ENCODE measurements around the gene TSPAN18. TPM values are rescaled to one million over a fixed set of nuclear protein-coding genes. Genes with fewer than 3 reads are reported as not detected.

TSPAN18 gene
- total RNA-seq, 1 donor, result 5.8 TPM

- Histone ChIP-seq H3K4me1 (ENCODE audit: insufficient read depth, low read length) (no peaks in the 10 kb centered on the region), H3K27me3 (ENCODE audit: insufficient read depth, low read length) (peaks cover 11% of the 10 kb centered on the region), H3K79me2 (ENCODE audit: insufficient read depth, low read length) (no peaks in the 10 kb centered on the region), H3K4me3 (ENCODE audit: insufficient read depth, low read length) (no peak overlapping the region), H3K27ac (ENCODE audit: low read depth, low read length) (no peak overlapping the region), H2AFZ (ENCODE audit: low read length) (no peak overlapping the region), H3K36me3 (ENCODE audit: insufficient read depth, low read length) (no peaks in the 10 kb centered on the region), H3K4me2 (ENCODE audit: insufficient read depth, low read length) (no peak overlapping the region), H3K9me3 (ENCODE audit: low read depth, low read length) (no peaks in the 10 kb centered on the region), H4K20me1 (ENCODE audit: insufficient read depth, low read length) (peaks cover 7% of the 10 kb centered on the region)
- TF ChIP-seq, protein P1, sequence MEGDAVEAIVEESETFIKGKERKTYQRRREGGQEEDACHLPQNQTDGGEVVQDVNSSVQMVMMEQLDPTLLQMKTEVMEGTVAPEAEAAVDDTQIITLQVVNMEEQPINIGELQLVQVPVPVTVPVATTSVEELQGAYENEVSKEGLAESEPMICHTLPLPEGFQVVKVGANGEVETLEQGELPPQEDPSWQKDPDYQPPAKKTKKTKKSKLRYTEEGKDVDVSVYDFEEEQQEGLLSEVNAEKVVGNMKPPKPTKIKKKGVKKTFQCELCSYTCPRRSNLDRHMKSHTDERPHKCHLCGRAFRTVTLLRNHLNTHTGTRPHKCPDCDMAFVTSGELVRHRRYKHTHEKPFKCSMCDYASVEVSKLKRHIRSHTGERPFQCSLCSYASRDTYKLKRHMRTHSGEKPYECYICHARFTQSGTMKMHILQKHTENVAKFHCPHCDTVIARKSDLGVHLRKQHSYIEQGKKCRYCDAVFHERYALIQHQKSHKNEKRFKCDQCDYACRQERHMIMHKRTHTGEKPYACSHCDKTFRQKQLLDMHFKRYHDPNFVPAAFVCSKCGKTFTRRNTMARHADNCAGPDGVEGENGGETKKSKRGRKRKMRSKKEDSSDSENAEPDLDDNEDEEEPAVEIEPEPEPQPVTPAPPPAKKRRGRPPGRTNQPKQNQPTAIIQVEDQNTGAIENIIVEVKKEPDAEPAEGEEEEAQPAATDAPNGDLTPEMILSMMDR (IDR thresholded peaks at IDR 0.05; ENCODE audit: extremely low read depth, low read depth, low read length), result no peak
- DNase-seq (ENCODE audit: insufficient read length, low spot score, missing footprints), result no peak
These were observed 197.0 kb downstream of the TSPAN18 start for GRCh38 chr11:44923806-44924205.

- Histone ChIP-seq H3K9me3 (ENCODE audit: low read depth, low read length) (no peaks in the 10 kb centered on the region), H3K27ac (ENCODE audit: low read depth, low read length) (no peak overlapping the region), H3K4me1 (ENCODE audit: insufficient read depth, low read length) (no peaks in the 10 kb centered on the region), H3K4me2 (ENCODE audit: insufficient read depth, low read length) (no peak overlapping the region), H3K79me2 (ENCODE audit: insufficient read depth, low read length) (no peaks in the 10 kb centered on the region), H3K4me3 (ENCODE audit: insufficient read depth, low read length) (no peak overlapping the region), H3K36me3 (ENCODE audit: insufficient read depth, low read length) (no peaks in the 10 kb centered on the region), H4K20me1 (ENCODE audit: insufficient read depth, low read length) (peaks cover 7% of the 10 kb centered on the region), H3K27me3 (ENCODE audit: insufficient read depth, low read length) (peaks cover 26% of the 10 kb centered on the region), H2AFZ (ENCODE audit: low read length) (no peak overlapping the region)
- no peak for DNase-seq (ENCODE audit: insufficient read length, low spot score, missing footprints)
- TF ChIP-seq, protein P1 (IDR thresholded peaks at IDR 0.05; ENCODE audit: extremely low read depth, low read depth, low read length), result no peak
These were observed 199.3 kb downstream of the TSPAN18 start for GRCh38 chr11:44926036-44926435.

- H4K20me1 ChIP-seq (ENCODE audit: insufficient read depth, low read length), result peaks cover 7% of the 10 kb centered on the region
- no peak overlapping the region for H3K4me3 ChIP-seq (ENCODE audit: insufficient read depth, low read length)
- no peaks in the 10 kb centered on the region for H3K36me3 ChIP-seq (ENCODE audit: insufficient read depth, low read length)
- DNase-seq (ENCODE audit: insufficient read length, low spot score, missing footprints), result peak; percentile 97
- no peak overlapping the region for H3K4me2 ChIP-seq (ENCODE audit: insufficient read depth, low read length)
- no peak overlapping the region for H2AFZ ChIP-seq (ENCODE audit: low read length)
- H3K27me3 ChIP-seq (ENCODE audit: insufficient read depth, low read length), result peaks cover 24% of the 10 kb centered on the region
- no peak overlapping the region for H3K27ac ChIP-seq (ENCODE audit: low read depth, low read length)
- no peaks in the 10 kb centered on the region for H3K79me2 ChIP-seq (ENCODE audit: insufficient read depth, low read length)
- H3K9me3 ChIP-seq (ENCODE audit: low read depth, low read length), result no peaks in the 10 kb centered on the region
- no peaks in the 10 kb centered on the region for H3K4me1 ChIP-seq (ENCODE audit: insufficient read depth, low read length)
- TF ChIP-seq, protein P1 (IDR thresholded peaks at IDR 0.05; ENCODE audit: extremely low read depth, low read depth, low read length), result peak; percentile 93
These were observed 200.5 kb downstream of the TSPAN18 start for GRCh38 chr11:44927174-44927661.

- peaks cover 24% of the 10 kb centered on the region for H3K27me3 ChIP-seq (ENCODE audit: insufficient read depth, low read length)
- H2AFZ ChIP-seq (ENCODE audit: low read length), result no peak overlapping the region
- peaks cover 7% of the 10 kb centered on the region for H4K20me1 ChIP-seq (ENCODE audit: insufficient read depth, low read length)
- TF ChIP-seq, protein P1 (IDR thresholded peaks at IDR 0.05; ENCODE audit: extremely low read depth, low read depth, low read length), result no peak
- no peak overlapping the region for H3K4me2 ChIP-seq (ENCODE audit: insufficient read depth, low read length)
- no peak overlapping the region for H3K27ac ChIP-seq (ENCODE audit: low read depth, low read length)
- H3K4me3 ChIP-seq (ENCODE audit: insufficient read depth, low read length), result no peak overlapping the region
- no peaks in the 10 kb centered on the region for H3K36me3 ChIP-seq (ENCODE audit: insufficient read depth, low read length)
- H3K4me1 ChIP-seq (ENCODE audit: insufficient read depth, low read length), result no peaks in the 10 kb centered on the region
- no peak for DNase-seq (ENCODE audit: insufficient read length, low spot score, missing footprints)
- no peaks in the 10 kb centered on the region for H3K9me3 ChIP-seq (ENCODE audit: low read depth, low read length)
- H3K79me2 ChIP-seq (ENCODE audit: insufficient read depth, low read length), result no peaks in the 10 kb centered on the region
These were observed 201.4 kb downstream of the TSPAN18 start for GRCh38 chr11:44928144-44928543.
